ENCODE results near the gene CCDC149. TPM values are rescaled to one million over a fixed set of nuclear protein-coding genes. Genes with fewer than 3 reads are reported as not detected.

CCDC149 gene
- total and polyA plus RNA-seq, 2 donors (not counting 3 experiments of a cell fraction or from before 2014, with no cell fraction given) = 7.8 to 11.3 TPM

GRCh38 chr4:24813732-24814131 is 99.1 kb downstream of the CCDC149 start:
- no peaks in the 10 kb centered on the region for H3K9me3 ChIP-seq (replicated peaks; ENCODE audit: control insufficient read depth, insufficient read depth, low read length)
- H3K27me3 ChIP-seq (ENCODE audit: control insufficient read depth in 2 of 2, insufficient read depth in 2 of 2, low read length in 2 of 2) = no peaks in the 10 kb centered on the region
- no peaks in the 10 kb centered on the region for H3K4me1 ChIP-seq (ENCODE audit: control insufficient read depth, extremely low read depth, insufficient read depth, low read length)
- no TSS peak for BruUV-seq (replicated peaks)
- H3K4me2 ChIP-seq (ENCODE audit: insufficient read depth, low read length) = no peak overlapping the region
- no peak overlapping the region for H3K9ac ChIP-seq (replicated peaks; ENCODE audit: extremely low read depth, insufficient read depth, low read length)
- dilution Hi-C loops (cut with MboI; ENCODE audit: extremely low pct_ligation_motif_present, low sequenced_read_pairs) = no loop called here
- FAIRE-seq (no peak), DNase-seq (ENCODE audit: low read depth, low spot score) (no peak)
- ChIA-PET CTCF (no interaction called here), POLR2A (no interaction called here)
- intact Hi-C loops (cut with micrococcal nuclease) = no loop called here
- no peak overlapping the region for H2AFZ ChIP-seq (ENCODE audit: low read depth, low read length)
- H3K9me1 ChIP-seq (replicated peaks; ENCODE audit: control insufficient read depth, extremely low read depth, insufficient read depth, low read length) = no peaks in the 10 kb centered on the region
- no peaks in the 10 kb centered on the region for H3K79me2 ChIP-seq (ENCODE audit: control insufficient read depth, insufficient read depth, low read length)
- no peak overlapping the region for H3K27ac ChIP-seq (ENCODE audit: insufficient read depth, low read depth, low read length)
- TF ChIP-seq POLR2AphosphoS5 (IDR thresholded peaks at IDR 0.05; ENCODE audit: insufficient read depth, low read depth, low read length) (no peak), POLR2A (IDR thresholded peaks at IDR 0.05; ENCODE audit: low read depth, low read length) (no peak), GATA2 (IDR thresholded peaks at IDR 0.05; ENCODE audit: insufficient read depth, insufficient read length, low read depth, low read length) (no peak), EZH2 (IDR thresholded peaks at IDR 0.05; ENCODE audit: borderline replicate concordance, low read depth, low read length, severe bottlenecking) (no peak), JUN (IDR thresholded peaks at IDR 0.05; ENCODE audit: borderline replicate concordance, insufficient read depth, insufficient read length, low read depth) (no peak), FOS (IDR thresholded peaks at IDR 0.05; ENCODE audit: borderline replicate concordance, insufficient read depth, low read length) (no peak), MYC (IDR thresholded peaks at IDR 0.05; ENCODE audit: low read depth, low read length) (no peak)
- TF ChIP-seq, protein P1, sequence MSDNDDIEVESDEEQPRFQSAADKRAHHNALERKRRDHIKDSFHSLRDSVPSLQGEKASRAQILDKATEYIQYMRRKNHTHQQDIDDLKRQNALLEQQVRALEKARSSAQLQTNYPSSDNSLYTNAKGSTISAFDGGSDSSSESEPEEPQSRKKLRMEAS (IDR thresholded peaks at IDR 0.05; ENCODE audit: insufficient read depth, insufficient read length) = no peak
- TF ChIP-seq, protein P2, sequence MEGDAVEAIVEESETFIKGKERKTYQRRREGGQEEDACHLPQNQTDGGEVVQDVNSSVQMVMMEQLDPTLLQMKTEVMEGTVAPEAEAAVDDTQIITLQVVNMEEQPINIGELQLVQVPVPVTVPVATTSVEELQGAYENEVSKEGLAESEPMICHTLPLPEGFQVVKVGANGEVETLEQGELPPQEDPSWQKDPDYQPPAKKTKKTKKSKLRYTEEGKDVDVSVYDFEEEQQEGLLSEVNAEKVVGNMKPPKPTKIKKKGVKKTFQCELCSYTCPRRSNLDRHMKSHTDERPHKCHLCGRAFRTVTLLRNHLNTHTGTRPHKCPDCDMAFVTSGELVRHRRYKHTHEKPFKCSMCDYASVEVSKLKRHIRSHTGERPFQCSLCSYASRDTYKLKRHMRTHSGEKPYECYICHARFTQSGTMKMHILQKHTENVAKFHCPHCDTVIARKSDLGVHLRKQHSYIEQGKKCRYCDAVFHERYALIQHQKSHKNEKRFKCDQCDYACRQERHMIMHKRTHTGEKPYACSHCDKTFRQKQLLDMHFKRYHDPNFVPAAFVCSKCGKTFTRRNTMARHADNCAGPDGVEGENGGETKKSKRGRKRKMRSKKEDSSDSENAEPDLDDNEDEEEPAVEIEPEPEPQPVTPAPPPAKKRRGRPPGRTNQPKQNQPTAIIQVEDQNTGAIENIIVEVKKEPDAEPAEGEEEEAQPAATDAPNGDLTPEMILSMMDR (IDR thresholded peaks at IDR 0.05; ENCODE audit: extremely low read depth in 1 of 2, insufficient read depth in 1 of 2, low read depth in 1 of 2, low read length in 2 of 2) = no peak
- H4K20me1 ChIP-seq (replicated peaks; ENCODE audit: control insufficient read depth, extremely low read depth, insufficient read depth, low read length) = no peaks in the 10 kb centered on the region
- H3K4me3 ChIP-seq (replicated peaks in 1 of 3; ENCODE audit: insufficient read depth in 1 of 3, low read depth in 1 of 3, low read length in 3 of 3) = no peak overlapping the region
- H3K36me3 ChIP-seq (ENCODE audit: control insufficient read depth in 2 of 2, extremely low read depth in 1 of 2, insufficient read depth in 2 of 2, low read length in 2 of 2) = no peaks in the 10 kb centered on the region

Measured in endothelial cell of umbilical vein (primary cell).